NCI-H146 (cell line): Measurements from ENCODE around the gene MAGEA9.
"Not testable (repeated sequence)": the region's sequence is repeated elsewhere in the genome, so short reads cannot be mapped to it uniquely, and the experiment has no call there.

Experiments used
- DNase-seq: peaks from one replicate; lab custom pipeline; 2025; lab: John Stamatoyannopoulos, UW

Gene MAGEA9, protein sequence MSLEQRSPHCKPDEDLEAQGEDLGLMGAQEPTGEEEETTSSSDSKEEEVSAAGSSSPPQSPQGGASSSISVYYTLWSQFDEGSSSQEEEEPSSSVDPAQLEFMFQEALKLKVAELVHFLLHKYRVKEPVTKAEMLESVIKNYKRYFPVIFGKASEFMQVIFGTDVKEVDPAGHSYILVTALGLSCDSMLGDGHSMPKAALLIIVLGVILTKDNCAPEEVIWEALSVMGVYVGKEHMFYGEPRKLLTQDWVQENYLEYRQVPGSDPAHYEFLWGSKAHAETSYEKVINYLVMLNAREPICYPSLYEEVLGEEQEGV

DNA sequence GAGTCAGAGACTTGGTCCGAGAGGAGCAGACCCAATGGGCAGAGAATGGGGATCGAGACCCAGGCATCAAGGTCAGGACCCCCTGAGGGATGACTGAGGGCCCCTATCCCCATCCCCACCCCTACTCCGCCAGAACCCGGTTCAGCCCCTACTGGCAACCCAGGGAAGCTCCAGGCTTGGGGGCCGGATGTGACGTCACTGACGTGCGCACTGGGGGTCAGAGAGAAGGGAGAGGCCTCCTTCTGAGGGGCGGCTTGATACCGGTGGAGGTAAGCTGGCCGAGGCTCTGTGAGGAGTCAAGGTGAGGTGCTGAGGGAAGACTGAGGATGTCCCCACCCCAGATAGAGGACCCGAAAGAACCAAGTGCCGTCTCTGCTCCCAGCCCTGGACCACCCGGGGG is at the start of gene MAGEA9:
Gene MAGEA9, plus strand, starts transcription at position 204 of the 400 bp plus-strand sequence. CDS start 4,281 bp downstream, outside the sequence.
- DNase-seq: not testable (repeated sequence)

DNA sequence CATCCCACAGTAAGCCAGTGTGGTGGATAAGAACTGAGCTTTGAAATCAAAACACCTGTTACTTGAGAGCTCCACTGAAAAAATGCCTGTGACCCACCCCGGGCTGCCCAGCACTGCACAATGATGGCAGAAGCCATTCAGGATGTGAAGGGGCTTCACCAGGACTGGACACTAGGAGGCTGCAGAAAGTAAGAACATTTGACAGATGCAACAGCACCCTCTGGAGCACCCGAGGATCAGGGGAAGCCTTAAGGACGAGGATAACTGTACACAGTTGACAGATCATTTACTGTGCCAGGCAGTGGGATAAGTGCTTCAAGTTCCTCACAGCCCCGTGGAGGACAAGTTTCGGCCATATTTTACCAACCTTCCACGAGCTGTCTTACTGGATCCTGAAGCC is 39.5 kb upstream of the MAGEA9 start:
- not testable (repeated sequence) for DNase-seq

DNA sequence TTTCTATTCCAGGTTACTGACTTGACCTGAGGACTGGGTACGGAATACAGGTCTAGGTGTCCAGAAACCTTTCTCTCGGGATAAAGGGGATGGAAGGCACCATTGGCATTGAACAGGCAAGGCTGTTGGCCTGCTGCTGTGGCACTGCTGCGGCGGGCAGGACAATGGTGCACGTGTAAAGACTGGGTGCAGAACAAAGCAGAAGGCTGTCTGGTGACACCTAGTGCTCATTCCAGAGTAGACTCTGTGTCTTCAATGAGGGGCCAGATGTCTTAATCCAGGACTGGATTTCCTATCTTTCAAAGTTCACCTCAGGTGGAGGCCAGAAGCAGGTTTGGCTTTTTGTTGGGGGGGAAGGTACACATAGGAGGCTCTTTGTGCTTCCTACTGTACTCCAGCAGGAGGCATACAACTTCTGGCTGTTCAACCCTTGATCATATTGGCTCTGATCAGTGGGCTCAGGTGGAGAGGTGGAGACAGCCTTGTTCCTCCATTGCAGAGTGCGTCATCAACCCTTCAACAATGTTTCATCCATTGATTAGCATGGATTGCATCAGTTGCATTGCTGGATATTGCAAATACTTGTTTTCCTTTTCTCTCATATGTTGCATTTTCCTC is 35.2 kb upstream of the MAGEA9 start:
- not testable (repeated sequence) for DNase-seq

DNA sequence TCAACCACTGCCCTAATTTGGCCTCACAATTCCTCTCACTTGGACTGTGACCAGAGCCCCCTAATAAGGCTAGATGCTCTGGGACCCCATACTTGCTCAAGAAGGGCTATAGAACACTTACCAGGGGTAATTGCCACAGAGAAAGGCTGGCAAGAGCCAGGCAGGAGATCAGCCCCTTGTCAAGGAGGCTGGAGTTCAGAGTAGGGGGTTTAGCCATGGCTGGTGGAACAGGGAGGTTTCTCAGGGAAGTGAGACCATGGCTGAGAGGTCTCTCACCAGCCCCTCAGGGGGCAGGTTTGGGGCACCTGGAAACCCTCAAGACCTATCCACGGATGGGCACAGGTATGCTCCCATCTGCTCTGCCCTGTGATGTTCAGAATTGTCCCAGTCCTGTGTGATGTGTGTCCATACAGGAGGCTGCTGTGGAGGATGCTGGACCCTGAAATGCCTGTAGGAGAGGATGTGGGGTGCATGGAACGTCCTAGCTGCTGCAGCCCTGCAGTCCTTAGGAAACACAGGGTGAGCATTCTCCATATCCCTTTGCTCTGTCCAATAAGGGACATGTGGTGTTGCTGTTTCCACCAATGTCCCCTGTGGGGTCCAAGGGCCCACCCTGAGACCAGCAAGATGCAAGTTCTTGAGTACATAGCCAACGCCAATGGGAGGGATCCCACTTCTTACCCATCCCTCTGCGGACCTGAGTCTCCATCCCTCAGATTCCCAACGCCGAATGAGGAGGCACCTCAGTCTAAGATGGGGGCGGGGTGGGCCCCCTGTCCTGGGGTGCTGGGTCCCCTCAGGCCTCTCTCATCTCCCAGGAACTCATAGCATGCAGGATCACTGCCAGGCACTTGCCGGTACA is 24.3 kb upstream of the MAGEA9 start:
- DNase-seq: no peak

DNA sequence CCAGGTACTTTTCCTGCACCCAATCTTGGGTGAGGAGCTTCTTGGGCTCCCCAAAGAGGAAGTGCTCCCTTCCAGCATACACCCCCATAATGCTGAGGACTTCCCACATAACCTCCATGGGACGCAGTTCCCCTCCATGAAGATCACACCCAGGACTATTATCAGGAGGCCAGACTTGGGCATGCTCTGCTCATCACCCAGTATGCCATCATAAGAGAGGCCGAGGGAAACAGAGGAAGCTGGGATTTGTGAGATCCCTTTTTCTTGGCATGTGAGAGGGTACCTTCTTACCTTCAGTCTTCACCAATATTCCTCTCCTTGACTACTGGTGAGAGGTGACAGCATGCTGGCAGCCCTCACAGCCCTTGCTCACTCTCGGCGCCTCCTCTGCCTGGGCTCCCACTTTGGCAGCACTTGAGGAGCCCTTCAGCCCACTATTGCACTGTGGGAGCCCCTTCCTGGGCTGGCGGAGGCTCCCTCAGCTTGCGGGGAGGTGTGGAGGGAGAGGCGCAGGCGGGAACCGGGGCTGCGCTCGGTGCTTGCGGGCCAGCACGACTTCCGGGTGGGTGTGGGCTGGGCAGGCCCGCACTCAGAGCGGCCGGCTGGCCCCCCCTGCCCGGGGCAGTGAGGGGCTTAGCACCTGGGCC is 23.5 kb upstream of the MAGEA9 start:
- DNase-seq: no peak

DNA sequence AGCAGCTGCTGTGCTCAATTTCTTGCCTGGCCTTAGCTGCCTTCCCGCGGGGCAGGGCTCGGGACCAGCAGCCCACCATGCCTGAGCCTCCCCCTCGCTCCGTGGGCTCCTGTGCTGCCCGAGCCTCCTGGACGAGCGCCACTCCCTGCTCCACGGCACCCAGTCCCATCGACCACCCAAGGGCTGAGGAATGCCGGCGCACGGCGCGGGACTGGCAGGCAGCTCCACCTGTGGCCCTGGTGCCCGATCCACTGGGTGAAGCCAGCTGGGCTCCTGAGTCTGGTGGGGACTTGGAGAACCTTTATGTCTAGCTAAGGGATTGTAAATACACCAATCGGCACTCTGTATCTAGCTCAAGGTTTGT is 23.0 kb upstream of the MAGEA9 start:
- DNase-seq: not testable (repeated sequence)

DNA sequence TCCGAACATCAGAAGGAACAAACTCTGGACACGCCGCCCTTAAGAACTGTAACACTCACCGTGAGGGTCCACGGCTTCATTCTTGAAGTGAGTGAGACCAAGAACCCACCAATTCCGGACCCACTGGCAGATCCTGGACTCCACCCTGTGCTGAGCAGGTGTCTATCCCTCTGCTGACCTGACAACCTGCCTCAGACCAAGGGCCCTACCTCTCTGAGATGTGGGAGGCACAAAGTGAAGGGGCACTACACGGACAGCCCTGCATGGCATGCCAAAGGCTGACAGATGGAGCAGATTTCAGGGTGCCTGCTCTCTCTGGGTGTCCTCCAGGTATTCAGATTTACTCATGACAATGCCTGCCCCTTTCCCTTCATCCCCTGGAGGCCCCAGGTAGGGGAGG is 21.9 kb upstream of the MAGEA9 start:
- no peak for DNase-seq

DNA sequence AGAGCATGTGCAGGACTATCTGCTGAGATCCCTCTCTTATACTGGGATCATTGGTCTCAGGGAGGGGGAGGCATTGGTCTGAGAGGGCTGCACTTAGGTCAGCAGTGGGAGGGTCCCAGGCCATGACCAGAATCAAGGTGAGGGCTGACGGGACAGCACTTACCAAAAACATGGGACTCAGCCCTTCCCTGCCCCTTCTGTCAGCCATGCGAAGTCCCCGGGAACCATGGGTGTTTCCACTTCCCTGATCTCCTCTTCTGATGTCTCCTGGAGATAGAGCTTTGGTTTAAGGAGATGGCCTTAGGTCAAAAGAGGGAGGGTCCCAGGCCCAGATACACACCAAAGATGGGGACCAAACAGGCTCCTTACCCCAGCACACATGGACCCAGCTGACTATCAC is 20.8 kb upstream of the MAGEA9 start:
- no peak for DNase-seq

DNA sequence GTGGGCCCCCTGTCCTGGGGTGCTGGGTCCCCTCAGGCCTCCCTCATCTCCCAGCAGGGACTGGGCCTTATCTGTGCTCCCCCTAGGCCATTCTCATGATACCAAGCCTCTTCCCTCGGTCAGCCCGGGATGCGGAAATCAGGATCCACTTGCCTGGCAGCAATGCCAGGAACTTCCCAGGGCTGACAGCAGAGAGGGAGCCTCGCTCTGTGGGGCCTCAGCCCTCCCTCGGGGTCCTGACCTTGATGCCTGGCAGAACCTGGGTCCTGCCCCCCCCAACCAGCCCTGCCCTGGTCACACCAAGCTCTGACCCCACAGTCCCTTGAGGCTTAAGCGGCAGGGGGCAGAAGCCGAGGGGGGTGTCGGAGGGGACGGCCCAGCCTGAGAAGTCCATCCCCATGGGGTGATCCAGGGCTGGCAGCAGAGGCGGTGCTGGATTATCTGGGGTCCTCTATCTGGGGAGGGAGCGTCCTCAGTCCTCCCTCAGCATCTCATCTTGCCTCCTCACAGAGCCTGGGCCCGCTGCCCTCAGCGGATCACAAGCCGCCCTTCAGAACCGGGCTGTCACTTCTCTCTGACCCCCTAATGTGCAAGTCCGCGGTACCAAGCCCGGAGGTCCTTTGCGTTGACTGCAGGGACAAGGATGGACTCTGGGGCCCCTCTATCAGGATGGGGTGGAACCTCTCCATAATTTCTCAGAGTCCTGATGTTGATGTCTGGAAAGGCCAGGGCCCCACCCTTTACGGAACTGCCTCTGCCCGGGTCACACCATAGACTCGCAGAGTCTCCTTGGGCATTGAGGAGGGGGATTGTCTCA is 19.7 kb upstream of the MAGEA9 start:
- not testable (repeated sequence) for DNase-seq

DNA sequence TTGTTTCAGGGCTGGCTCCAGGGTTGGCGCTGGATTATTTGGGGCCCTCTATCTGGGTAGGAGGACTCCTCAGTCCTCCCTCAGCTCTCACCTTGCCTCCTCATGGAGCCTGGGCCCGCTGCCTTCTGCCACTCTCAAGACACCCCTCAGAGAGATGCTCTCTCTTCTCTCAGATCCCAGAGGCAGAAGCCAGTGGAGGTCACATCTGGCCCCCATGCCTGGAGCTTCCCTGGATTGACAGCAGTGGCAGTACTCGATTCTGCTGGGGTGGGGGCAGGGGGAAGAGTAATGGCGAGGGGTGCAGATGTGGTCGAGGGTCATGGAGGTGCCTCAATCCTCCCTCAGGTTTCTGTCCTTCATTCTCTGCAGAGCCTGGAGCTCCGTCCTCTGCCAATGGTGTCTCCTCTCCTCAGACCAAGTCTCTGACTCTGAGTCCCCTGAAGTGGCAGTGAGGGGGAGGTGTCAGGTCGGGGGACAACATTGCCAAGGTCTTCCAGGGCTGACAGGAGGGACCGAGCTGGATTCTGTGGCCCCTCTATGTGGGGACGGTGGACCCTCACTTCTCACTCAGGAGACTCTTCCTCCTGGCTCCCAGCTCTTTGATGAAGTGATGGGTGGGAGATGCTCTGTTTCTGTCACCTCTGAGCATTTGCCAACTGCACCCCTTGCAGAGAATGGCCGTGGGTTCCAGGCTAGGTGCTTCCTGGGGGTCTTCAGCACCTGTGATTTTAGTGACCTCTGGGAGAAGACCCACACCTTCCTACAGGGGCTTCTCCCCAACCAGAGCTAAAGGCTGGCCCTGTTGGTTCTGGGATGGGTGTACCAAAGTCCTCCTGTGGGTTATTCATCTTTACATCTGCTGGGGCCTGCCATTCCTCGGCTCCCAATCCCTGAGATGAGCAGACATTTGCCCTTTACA is 18.8 kb upstream of the MAGEA9 start:
- no peak for DNase-seq

DNA sequence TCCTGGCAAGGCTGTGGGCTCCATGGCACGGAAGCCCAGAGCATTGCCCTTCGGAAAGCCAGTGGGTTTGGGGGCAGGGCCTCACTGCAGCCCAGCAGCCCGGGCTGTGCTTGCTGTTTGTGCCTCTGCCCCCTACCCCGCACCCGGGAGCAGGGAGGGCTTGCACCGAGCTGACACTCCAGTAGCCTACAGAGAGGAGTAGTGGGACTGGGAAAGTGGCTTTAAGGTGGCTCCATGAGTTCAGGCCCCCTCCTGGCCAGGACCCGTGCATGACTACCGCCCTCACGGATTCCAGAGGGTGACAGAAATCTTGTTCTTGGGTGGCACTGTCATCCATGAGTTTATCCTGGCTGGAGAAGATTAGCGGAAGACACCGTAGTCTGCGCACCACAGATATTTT is 11.4 kb upstream of the MAGEA9 start:
- DNase-seq: not testable (repeated sequence)

DNA sequence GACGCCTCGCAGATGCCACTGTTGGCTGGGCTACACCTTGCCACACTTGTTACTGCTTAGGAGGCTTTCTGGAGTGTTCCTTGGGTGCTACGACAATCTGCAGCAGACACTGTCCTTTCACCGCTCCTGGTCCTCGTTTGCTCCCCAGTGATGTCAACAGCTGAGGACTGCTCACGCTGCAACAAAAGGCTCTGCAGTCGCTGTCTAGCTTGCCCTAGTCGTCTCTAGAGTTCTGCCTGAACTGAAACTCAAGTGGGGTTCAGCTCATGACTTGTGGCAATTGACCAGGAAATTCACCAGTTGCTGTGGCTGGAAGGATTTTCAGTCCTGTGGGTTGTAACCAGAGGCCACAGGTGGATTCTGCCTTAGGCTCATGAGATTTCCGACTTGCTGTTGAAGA is 8.7 kb upstream of the MAGEA9 start:
- DNase-seq: not testable (repeated sequence)

DNA sequence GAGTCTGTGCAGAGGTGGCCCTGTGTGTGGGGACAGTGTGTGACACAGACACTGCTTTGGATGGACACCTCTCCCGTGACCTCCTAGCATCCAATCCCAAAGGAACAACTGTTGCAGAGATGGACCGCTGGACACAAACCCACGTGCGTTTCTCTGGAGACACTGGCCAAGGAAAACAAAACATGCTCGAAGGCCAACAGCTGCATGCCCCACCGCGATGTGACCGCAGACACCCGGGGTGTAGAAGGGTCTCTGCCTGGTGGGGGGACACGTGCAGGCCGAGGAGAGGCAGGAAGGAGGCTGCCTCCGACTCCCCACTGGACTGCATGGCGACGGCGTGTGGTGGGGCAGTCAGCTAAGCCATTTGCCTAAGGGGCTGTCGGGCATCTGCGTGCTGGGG is 8.0 kb upstream of the MAGEA9 start, which contains the start of gene HSFX1:
Gene HSFX1, plus strand, starts transcription at position 301 of the 400 bp plus-strand sequence. CDS start 614 bp downstream, outside the sequence.
- not testable (repeated sequence) for DNase-seq

DNA sequence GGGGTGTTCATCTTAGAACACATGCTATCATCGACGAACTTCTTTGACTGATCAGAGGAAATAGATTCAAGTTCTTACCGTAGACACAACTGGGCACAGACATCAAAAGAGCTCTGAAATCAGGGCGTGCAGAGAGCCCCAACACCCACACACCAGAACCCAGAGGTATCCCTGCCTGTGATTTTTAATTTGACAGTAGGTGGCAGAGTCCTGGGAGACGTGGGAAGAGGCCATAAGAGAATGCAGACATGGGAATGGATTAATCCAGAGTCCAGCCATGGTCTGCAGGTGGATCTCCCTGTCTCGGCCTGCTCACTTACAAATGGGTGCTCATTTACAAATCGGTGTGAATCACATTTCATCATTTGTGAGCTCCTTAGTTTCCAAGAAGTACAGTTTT is 3.7 kb upstream of the MAGEA9 start:
- not testable (repeated sequence) for DNase-seq

DNA sequence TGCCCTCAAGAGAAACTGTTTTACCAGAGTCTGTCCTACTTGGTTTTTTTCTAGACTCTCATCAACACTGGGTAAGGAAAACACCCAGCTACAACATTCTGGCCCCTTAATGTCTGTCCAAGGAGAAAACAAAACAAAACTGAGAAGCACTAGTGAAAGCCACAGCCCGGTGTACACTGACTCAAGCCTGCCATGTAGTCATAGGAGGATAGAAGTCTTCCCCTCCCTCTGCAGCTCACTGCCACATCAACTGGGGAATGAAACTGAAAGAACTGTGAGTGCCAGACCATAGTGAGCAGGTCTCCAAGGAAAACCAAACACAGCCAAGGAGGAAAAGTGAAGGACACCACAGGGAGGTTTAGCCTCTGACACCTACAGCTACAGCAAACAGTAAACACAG is 13.8 kb downstream of the MAGEA9 start:
- DNase-seq: not testable (repeated sequence)

DNA sequence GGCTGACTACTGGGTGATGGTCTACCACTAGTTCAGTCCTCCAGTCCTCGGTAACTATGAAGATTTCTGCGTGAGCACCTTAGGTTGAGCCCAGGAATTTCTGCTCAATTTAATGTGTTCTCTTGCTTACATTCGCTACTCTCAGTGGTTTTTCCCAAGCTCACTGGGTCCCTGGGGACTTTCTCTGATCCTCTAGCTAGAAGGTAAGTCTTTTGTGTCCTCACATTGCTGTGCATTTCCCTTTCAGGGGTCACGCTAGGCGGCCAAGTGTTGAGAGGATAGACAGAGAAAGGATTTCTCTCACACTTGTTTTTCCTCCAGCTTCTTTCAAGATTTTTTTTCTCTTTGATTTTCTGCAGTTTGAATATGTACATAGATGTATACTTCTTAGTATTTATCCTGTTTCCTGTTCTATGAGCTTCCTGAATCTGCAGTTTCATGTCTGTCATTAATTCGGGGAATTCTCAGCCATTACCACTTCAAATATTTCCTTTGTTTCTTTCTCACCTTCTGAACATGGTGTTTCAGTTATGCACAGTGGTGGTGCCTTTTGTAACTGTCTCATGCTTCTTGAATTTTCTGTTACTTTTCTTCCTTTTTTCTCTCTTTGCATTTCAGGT is 17.5 kb downstream of the MAGEA9 start:
- no peak for DNase-seq

DNA sequence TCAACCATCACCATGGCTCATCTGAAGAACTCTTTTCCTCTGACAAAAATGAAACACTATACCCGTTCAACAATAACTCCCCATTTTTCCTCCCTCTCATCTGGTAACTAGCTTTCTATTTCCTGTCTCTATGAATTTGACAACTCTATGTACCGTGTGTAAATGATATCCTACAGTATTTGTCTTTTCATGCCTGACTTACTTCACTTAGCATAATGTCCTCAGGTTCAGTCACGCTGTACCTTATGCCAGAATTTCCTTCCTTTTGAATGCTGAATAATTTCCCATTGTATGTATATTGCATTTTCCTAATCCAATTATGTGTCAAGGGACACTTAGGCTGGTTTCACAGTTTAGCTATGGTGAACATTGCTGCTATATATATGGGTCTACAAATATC is 18.2 kb downstream of the MAGEA9 start:
- DNase-seq: no peak

DNA sequence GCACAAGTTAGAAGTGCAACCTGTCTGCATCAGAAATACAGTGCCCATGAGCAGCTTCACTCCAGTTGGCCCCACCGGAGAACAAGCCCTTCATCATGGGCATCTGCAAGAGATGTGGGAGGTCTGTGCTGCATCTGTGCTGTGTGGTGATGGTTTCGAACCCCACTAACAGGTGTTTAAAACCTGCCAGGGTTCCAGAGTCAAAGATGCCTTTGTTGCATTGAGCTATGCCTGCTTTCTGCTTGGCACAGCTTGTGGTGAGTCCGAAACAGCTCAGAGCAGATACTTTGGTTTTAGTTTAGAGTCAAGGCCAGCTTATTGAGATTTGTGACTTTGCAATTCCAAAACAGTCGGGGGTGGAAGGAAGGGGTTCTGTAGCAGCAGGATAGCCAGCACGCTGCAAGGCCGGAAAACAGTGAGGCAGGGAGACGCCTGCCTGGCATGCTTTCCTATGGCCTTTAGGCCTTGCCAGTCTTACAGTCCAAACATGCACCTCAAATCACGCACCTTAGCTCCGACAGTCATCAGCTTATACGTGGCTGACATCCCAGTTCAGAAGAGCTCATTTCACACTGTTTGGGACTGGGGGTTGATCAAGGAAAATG is 21.8 kb downstream of the MAGEA9 start:
- no peak for DNase-seq

DNA sequence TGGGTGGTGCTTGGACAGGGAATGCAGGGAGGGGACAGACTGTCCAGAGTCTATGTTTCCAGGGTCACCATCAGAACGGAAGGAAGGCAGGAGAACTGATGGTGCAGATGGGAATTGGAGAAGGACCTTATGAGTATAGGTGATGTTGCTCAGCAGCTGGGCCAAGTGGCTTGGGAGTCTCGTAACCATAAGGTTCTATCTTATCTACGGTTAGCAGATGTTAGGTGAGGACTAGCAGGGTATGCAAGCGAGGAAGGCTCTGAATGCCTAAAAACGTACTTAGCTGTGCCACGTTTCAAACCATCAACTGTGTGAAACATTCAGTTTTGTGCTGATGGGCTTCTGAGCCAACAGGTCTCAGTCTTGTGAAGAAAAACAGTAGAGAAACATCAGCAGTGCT is 22.4 kb downstream of the MAGEA9 start:
- no peak for DNase-seq
